T1000 (cell line): ENCODE measurements around the gene ETV6.

ENCODE experiments used
- DNase-seq: peaks from one replicate; lab custom pipeline; 2025; ENCODE audit warnings: mixed read lengths; lab: John Stamatoyannopoulos, UW

Gene ETV6

DNA sequence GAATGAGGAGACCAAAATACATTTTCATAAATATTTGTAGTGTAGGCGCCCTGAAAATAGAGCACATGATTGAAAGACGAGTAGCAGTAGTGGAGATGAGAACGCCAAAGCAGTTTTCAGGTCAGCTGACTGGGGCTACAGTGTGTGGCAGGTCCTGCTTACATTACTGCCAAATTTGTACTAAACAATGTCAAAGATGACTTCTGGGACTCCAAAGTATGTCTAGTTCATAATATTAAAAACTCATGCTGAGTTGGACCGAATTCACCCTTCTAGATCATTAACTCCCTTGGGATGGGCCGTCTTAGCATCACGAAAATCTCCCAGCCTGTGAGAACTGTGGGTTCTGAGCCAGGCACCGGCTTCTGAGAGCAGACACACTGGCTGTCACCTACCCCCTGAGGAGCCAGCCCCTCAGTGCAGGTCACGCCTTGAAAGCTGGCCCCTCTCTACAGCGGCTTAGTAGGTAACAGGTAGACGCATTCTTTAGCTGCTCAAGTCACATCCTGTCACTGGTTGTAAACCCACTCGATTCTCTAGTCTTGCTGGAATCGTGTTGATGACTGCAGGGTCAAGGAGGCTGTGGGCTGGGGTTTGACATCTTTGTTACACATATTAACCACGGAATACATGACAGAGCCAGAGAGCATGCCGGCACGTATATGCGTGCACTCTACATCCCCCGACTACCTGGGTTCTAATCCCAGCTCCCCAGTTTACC, 210.4 kb downstream of the ETV6 start:
- no peak for DNase-seq

GRCh38 chr12:11861155-11861863, 211.8 kb downstream of the ETV6 start:
- DNase-seq = no peak

- DNase-seq = no peak
Observed at GRCh38 chr12:11861864-11862600, 212.6 kb downstream of the ETV6 start.

DNA sequence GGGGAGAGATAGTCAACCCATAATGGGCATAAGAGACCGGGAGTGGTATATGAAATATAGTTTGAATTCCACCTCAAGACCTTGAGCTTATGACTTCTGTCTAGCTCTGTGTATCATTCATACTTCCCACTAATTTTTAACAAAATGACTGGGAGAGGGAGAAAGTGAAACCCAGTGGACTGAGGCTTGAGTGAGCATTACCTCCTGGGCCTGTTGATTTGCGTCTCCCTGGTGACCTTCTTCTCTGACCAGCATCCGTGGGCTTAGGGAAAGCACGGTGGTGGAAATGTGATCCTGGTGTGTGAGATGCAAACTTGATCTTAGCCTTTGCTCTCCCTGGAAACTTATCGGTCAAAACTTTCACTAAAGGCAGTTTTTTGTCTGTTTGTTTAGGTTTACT, 213.3 kb downstream of the ETV6 start:
- no peak for DNase-seq

GRCh38 chr12:11863478-11863906, 214.0 kb downstream of the ETV6 start:
- DNase-seq = no peak

GRCh38 chr12:11863988-11864387, 214.5 kb downstream of the ETV6 start:
- no peak for DNase-seq

DNA sequence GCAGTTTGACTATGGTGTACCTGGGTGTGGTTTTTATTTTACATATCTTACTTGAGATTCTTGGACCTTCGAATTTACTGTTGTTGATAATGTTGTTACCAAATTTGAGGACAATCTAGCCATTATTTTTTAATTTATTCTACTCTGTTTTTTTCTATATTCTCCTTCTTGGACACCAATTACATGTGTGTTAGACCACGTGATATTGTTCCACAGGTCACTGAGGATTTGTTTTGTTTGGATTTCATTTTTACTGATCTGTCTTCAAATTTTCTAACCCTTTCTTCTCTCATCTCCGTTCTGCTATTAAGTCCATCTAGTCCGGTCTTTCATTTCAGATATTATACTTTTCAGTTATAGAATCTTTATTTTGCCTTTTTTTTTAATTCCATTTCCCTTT, 216.3 kb downstream of the ETV6 start:
- no peak for DNase-seq

GRCh38 chr12:11868027-11868426, 218.6 kb downstream of the ETV6 start:
- DNase-seq = no peak

DNA sequence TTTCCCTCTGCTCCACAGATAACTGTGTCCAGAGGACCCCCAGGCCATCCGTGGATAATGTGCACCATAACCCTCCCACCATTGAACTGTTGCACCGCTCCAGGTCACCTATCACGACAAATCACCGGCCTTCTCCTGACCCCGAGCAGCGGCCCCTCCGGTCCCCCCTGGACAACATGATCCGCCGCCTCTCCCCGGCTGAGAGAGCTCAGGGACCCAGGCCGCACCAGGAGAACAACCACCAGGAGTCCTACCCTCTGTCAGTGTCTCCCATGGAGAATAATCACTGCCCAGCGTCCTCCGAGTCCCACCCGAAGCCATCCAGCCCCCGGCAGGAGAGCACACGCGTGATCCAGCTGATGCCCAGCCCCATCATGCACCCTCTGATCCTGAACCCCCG, 219.9 kb downstream of the ETV6 start:
- DNase-seq = no peak

- no peak for DNase-seq
Observed at GRCh38 chr12:11870041-11870451, 220.6 kb downstream of the ETV6 start.

- no peak for DNase-seq
Observed at GRCh38 chr12:11872055-11872454, 222.6 kb downstream of the ETV6 start.

DNA sequence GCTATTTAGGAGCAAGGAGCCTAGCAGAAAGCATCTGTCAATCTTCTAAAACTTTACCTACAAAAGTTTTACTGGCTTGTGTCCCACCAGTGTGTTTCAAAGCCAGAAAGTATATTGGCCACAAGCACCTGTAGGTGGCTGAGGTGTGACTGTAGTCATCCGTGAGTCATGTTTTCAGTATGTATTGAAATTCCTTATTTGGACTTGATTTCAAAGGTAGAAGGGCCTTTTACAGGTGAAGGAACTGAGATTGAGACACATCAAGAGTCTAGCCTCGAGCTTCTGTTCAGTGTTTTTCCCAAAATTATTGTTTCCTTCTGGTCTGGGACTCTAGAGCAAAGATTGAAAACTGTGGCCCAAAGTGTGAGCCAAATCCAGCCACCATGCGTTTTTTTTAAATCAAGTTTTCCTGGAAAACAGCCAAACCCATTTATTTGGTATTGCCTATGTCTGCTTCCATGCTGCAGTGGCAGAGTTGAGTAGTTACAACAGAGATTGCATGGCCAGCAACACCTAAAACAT, 226.0 kb downstream of the ETV6 start:
- no peak for DNase-seq

DNA sequence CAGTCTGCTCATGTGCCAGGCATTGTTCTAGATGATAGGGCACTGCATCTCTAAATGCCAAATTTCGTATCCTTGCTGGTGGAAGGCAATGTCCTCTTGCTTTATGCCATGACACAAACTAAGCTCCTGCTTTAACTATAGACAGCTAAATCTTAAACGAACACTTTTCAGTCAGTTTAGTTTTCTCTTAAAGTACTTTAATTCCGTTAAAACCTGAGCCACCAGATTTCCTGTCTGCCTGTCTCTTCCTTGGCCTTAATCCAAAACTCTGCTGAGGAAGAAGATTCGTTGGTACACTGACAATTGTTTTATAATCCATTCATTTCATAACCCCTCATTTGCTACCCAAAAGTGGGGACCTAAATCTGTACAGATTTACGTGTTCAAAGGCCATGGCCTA, 226.8 kb downstream of the ETV6 start:
- no peak for DNase-seq

GRCh38 chr12:11877102-11877826, 227.8 kb downstream of the ETV6 start:
- DNase-seq = no peak

DNA sequence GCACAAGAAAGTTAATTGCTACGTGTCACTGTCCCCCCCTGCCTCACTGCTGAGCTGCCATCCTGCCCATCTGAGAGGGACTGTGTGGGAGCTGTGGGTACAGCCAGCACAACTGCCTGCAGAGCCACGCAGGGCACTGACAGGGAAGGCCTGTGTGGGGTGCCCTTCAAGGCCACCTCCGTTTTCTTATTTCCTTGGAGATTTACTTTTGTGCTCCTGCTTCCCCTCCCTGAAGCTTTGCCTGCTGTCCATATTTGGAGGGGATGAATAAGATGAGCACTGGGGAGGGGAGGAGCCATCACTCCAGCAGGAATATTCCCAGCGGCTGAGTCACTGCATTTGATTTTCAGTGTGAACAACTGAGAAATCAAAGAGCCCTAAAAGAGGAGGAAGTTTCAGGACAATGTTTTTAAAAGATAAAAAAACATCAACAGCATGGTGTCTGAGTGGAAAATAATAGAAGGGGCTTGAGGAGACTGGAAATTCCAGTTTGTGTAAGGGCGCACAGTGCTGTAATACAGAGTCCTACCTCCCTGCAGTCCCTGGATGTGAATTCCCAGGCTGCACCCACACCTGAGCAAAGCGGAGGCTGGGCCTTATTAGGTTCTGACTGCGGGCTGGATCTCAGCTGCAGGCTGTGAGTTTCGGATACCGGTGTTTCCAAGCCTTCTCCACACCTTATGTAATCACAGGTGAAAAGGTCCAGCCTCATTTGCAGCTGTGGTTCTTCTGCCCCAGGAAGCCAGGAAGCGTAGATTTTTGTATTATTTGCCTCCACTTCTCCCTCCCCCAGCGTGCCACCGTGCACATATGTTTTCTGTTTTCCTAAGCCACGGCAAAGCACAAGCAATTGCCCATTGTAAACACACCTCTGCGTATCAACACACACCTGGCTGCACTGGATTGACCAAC, 228.7 kb downstream of the ETV6 start:
- no peak for DNase-seq

DNA sequence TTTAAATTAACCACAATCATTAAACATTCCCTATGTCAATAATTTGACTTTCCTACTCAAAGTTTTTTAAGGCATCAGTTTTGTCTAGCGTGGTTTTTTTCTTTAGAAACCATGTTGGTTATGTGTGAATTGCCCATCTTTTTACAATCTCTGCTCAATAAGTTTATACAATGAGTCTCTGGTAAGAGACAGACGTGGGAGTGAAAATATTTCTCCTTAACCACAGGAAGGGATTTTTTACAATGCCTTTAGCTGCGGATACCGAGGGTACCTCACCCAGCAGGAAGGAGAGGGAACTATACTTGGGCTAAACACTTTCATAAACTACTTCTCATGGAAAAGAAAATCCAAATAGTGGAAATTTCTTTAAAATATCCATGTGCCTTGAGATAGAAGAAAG, 229.8 kb downstream of the ETV6 start:
- no peak for DNase-seq

- no peak for DNase-seq
Observed at GRCh38 chr12:11880381-11880780, 230.9 kb downstream of the ETV6 start.

DNA sequence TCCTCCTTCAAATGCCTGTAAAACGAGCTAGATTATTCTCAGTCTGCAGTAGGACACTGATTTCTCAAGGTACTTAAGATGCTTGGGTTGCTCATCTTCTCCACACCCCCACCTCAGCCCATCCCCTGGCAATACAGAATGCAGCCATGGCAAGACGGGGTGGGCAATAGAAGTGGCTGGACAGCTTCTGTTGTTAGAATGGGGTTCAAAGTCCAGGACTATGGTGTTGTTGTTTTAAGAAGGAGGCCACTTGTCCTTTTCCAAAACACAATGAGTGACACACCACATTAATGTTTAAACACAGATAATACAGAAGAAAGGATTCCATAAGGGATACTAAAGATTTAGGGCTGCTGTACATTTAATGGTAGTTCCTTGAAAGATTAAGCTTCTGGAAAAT, 232.4 kb downstream of the ETV6 start:
- no peak for DNase-seq

DNA sequence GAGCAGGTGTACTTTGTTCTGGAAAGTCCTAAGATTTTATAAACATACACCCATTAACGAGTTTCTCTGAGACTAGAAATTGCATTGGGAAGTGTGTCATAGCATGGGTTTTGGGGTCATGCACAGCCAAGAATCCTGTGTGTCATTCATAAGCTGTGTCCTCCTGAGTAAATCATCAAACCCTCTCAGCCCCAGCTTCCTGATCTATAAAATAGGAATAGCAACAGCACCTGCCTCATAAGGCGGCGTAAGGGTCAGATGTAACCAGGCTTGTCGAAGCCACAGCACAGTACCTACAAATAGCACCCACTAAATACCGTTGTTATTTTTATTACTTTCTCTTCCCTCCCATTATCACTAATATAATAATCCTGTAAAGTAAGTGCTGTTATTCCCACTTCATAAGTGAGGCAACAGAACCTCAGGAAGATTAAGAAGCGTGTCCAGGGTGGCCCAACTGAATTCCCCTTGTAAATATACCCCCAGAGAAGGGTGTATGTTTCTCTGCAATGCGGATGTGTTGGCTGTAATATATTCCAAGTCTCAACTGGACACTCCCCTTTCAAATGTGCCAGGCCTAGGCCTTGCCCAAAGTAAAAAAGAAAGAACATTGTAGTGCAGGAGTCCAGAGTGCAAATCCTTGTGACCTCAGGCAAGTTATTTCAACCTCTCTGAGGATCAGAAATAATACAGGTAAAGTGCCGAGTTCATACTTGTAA, 233.0 kb downstream of the ETV6 start:
- no peak for DNase-seq

DNA sequence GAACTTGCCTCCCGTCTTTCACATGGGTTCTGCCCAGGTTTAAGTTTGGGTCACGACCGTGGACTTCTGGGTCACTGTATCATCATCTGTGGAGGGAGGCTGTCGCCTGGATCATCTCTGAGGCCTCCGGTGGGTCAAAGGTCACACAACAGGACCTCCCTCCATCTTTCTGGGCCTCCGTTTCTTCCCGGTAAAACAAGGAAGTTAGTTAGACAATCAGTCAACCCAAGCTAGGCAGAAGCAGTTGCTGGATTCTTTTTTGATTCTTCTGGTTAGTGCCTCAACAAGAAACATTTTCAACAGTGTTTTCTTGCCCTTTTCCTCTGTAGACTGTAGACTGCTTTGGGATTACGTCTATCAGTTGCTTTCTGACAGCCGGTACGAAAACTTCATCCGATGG, 234.6 kb downstream of the ETV6 start:
- DNase-seq = no peak
